ENCODE measurements around the gene LTBP3. TPM values are rescaled to one million over a fixed set of nuclear protein-coding genes. Genes with fewer than 3 reads are reported as not detected.

Gene LTBP3
- total and polyA plus RNA-seq, 9 of the 15 experiments (the other 6 are each of a cell fraction or from before 2014, with no cell fraction given) = 0.06 to 20.5 (median 4.8) TPM

DNA sequence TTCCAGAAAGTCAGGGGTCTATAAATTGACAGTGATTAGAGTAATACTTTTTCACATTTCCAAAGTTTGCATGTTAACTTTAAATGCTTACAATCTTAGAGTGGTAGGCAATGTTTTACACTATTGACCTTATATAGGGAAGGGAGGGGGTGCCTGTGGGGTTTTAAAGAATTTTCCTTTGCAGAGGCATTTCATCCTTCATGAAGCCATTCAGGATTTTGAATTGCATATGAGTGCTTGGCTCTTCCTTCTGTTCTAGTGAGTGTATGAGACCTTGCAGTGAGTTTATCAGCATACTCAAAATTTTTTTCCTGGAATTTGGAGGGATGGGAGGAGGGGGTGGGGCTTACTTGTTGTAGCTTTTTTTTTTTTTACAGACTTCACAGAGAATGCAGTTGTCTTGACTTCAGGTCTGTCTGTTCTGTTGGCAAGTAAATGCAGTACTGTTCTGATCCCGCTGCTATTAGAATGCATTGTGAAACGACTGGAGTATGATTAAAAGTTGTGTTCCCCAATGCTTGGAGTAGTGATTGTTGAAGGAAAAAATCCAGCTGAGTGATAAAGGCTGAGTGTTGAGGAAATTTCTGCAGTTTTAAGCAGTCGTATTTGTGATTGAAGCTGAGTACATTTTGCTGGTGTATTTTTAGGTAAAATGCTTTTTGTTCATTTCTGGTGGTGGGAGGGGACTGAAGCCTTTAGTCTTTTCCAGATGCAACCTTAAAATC lies 54.0 kb downstream of the LTBP3 start (continued):
- TF ChIP-seq, protein P1, sequence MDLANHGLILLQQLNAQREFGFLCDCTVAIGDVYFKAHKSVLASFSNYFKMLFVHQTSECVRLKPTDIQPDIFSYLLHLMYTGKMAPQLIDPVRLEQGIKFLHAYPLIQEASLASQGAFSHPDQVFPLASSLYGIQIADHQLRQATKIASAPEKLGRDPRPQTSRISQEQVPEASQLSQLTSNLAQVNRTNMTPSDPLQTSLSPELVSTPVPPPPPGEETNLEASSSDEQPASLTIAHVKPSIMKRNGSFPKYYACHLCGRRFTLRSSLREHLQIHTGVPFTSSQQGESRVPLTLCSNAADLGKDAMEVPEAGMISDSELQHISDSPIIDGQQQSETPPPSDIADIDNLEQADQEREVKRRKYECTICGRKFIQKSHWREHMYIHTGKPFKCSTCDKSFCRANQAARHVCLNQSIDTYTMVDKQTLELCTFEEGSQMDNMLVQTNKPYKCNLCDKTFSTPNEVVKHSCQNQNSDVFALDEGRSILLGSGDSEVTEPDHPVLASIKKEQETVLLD (IDR thresholded peaks at IDR 0.05) = no peak
- no peak; the same call in 1 of the 2 replicates for TF ChIP-seq ZNF444 (CRISPR knock-in tag; IDR thresholded peaks at IDR 0.05)
- no peak for TF ChIP-seq GATA2 (CRISPR knock-in tag; IDR thresholded peaks at IDR 0.05)
- 0 out of 2 replicates have a peak, but pooled peaks have one; percentile 49 for TF ChIP-seq SNIP1 (IDR thresholded peaks at IDR 0.05; ENCODE audit: low read depth)
- TF ChIP-seq POLR2G (IDR thresholded peaks at IDR 0.05; ENCODE audit: low read depth, low read length) = peak; percentile 73
- no peak for TF ChIP-seq CBFA2T3 (IDR thresholded peaks at IDR 0.05)
- no peak; the same call in 1 of the 2 replicates for TF ChIP-seq SMC3 (conservative IDR thresholded peaks at IDR 0.05; ENCODE audit: insufficient read depth, low read depth, low read length)
- TF ChIP-seq HSF4 (CRISPR knock-in tag; IDR thresholded peaks at IDR 0.05; ENCODE audit: borderline replicate concordance) = no peak
- TF ChIP-seq, protein P2, sequence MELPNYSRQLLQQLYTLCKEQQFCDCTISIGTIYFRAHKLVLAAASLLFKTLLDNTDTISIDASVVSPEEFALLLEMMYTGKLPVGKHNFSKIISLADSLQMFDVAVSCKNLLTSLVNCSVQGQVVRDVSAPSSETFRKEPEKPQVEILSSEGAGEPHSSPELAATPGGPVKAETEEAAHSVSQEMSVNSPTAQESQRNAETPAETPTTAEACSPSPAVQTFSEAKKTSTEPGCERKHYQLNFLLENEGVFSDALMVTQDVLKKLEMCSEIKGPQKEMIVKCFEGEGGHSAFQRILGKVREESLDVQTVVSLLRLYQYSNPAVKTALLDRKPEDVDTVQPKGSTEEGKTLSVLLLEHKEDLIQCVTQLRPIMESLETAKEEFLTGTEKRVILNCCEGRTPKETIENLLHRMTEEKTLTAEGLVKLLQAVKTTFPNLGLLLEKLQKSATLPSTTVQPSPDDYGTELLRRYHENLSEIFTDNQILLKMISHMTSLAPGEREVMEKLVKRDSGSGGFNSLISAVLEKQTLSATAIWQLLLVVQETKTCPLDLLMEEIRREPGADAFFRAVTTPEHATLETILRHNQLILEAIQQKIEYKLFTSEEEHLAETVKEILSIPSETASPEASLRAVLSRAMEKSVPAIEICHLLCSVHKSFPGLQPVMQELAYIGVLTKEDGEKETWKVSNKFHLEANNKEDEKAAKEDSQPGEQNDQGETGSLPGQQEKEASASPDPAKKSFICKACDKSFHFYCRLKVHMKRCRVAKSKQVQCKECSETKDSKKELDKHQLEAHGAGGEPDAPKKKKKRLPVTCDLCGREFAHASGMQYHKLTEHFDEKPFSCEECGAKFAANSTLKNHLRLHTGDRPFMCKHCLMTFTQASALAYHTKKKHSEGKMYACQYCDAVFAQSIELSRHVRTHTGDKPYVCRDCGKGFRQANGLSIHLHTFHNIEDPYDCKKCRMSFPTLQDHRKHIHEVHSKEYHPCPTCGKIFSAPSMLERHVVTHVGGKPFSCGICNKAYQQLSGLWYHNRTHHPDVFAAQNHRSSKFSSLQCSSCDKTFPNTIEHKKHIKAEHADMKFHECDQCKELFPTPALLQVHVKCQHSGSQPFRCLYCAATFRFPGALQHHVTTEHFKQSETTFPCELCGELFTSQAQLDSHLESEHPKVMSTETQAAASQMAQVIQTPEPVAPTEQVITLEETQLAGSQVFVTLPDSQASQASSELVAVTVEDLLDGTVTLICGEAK (IDR thresholded peaks at IDR 0.05) = no peak
- TF ChIP-seq, protein P2 (CRISPR knock-in tag; IDR thresholded peaks at IDR 0.05) = peak; percentile 46; the same call in 1 of the 2 replicates
- TF ChIP-seq, protein P3, sequence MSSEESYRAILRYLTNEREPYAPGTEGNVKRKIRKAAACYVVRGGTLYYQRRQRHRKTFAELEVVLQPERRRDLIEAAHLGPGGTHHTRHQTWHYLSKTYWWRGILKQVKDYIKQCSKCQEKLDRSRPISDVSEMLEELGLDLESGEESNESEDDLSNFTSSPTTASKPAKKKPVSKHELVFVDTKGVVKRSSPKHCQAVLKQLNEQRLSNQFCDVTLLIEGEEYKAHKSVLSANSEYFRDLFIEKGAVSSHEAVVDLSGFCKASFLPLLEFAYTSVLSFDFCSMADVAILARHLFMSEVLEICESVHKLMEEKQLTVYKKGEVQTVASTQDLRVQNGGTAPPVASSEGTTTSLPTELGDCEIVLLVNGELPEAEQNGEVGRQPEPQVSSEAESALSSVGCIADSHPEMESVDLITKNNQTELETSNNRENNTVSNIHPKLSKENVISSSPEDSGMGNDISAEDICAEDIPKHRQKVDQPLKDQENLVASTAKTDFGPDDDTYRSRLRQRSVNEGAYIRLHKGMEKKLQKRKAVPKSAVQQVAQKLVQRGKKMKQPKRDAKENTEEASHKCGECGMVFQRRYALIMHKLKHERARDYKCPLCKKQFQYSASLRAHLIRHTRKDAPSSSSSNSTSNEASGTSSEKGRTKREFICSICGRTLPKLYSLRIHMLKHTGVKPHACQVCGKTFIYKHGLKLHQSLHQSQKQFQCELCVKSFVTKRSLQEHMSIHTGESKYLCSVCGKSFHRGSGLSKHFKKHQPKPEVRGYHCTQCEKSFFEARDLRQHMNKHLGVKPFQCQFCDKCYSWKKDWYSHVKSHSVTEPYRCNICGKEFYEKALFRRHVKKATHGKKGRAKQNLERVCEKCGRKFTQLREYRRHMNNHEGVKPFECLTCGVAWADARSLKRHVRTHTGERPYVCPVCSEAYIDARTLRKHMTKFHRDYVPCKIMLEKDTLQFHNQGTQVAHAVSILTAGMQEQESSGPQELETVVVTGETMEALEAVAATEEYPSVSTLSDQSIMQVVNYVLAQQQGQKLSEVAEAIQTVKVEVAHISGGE (CRISPR knock-in tag; IDR thresholded peaks at IDR 0.05) = no peak
- TF ChIP-seq BRD9 (IDR thresholded peaks at IDR 0.05; ENCODE audit: low read depth, partially characterized antibody) = no peak
